Omental fat pad (tissue), 4 donors: ENCODE measurements around the gene MTERF1. TPM values are rescaled to one million over a fixed set of nuclear protein-coding genes. Genes with fewer than 3 reads are reported as not detected.

Experiments
- ATAC-seq: fragments of 150-250 bp; one replicate; pipeline ENCODE4 v1.9.1; 2016; ENCODE audit warnings: mild to moderate bottlenecking, moderate library complexity; ENCODE audit not compliant: low FRiP score
- DNase-seq: peaks from one replicate; pipeline ENCODE4 v3.0.0-alpha.2; 2019; ENCODE audit warnings: low spot score
- total RNA-seq, 4 donors: library from RNA; depleted of rRNA; stranded (reverse); fragments of >200 nt; gene quantifications; one replicate each; pipeline ENCODE4 v1.1.0, GENCODE V29; 2016
- TF ChIP-seq, protein P1 (sequence below), 3 donors: fragments of 450-650 bp; IDR thresholded peaks; one replicate each; pipeline ENCODE4 v1.5.1; 2016 to 2017; ENCODE audit warnings: antibody characterized with exemption in 3 of 3, mild to moderate bottlenecking in 3 of 3, moderate library complexity in 2 of 3

MTERF1 gene
- total RNA-seq, 4 donors from 2014 or later = 3.7 to 8.4 (median 7.5) TPM

DNA sequence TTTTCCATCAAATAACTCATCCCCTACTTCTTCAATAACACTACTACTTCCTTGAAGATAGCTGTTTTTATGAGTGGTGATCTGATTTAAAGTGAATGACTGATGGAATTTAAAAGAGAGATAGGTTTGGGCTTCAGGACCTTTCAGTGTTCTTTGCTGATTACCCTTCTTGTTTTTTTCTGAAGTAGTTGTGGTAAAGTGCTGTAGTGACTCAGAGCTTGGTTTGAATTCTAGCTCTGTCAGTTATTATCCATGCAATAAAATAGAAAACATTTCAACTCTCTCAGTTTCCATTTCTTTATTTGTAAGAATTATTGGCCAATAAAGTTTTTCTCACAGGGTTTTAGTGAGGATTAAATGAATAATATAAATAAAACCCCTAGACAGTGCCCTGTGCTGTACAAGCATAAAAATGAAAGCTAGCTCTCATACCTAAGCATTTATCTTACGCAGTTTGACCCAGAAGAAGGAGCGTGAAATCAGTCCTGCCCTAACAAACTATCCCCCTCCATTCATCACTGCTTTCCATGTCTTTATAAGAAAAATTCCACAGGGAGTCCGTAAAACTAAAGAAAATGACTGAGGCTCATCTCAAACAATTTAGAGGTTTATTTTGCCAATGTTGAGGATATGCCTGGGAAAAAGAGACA, 35.0 kb upstream of the MTERF1 start:
- DNase-seq (no peak), ATAC-seq (no peak)
- TF ChIP-seq, protein P1, sequence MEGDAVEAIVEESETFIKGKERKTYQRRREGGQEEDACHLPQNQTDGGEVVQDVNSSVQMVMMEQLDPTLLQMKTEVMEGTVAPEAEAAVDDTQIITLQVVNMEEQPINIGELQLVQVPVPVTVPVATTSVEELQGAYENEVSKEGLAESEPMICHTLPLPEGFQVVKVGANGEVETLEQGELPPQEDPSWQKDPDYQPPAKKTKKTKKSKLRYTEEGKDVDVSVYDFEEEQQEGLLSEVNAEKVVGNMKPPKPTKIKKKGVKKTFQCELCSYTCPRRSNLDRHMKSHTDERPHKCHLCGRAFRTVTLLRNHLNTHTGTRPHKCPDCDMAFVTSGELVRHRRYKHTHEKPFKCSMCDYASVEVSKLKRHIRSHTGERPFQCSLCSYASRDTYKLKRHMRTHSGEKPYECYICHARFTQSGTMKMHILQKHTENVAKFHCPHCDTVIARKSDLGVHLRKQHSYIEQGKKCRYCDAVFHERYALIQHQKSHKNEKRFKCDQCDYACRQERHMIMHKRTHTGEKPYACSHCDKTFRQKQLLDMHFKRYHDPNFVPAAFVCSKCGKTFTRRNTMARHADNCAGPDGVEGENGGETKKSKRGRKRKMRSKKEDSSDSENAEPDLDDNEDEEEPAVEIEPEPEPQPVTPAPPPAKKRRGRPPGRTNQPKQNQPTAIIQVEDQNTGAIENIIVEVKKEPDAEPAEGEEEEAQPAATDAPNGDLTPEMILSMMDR (IDR thresholded peaks at IDR 0.05) = no peak

DNA sequence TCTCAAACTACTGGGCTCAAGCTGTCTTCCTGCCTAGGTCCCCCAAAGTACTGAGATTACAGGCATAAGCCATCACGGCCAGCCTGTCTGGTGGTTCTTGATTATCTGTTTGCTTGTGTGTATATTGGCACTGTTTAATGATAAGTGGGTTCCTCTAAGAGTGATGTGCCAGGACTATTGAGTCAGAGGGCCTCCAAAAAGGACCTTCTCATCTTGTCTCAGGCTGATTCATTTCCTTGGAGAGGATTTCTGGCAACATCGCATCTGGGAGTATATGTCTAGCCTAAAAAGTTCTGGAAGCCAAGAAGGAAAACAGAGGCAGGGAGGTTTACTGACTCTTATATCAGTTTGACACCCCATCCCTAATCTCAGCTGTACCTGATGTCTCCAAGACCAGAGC, 33.1 kb upstream of the MTERF1 start:
- ATAC-seq (peak; percentile 80), DNase-seq (no peak)
- TF ChIP-seq, protein P1 (IDR thresholded peaks at IDR 0.05) = no peak

DNA sequence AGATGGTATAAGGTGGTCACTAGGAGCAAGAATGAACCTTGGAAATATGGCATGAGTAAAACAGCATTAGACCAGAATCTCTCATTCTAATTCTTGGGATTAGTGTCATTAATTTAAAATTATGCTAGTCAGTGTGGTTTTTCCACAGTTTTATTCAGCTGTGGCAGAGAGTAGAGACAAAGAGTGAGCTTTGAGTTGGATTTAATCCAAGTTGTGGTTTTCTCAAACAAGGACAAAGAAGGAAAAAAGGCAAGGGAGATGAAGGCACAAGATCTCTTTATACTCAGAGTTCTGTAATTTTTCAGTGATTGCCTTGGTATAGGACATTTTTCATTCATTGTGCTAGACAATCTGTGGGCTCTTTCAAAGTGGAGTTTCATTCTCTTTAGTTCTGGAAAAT, 32.0 kb upstream of the MTERF1 start:
- TF ChIP-seq, protein P1 (IDR thresholded peaks at IDR 0.05) = no peak

DNA sequence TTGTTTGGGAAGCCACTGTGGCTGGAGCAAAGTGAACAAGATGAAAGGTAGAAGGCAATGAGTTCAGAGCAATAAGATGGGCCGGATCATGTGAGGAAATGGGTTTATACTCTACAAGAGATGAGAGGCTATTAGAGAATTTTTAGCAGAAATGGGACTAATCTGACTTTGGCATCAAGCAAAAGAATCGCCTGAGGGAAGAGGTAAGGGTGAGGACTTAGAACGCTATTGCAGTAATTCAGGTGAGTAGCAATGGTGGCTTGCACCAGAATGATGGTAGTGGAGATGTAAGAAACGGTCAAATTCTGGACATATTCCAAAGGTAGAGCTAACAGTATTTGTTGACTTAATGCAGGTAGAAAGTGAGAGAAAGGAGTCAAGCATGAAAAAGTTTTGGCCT, 30.6 kb upstream of the MTERF1 start:
- ATAC-seq = no peak
- no peak for DNase-seq
- TF ChIP-seq, protein P1 (IDR thresholded peaks at IDR 0.05) = no peak

More for the DNA sequence above, 32.0 kb upstream of the MTERF1 start:
- DNase-seq (no peak), ATAC-seq (no peak)

DNA sequence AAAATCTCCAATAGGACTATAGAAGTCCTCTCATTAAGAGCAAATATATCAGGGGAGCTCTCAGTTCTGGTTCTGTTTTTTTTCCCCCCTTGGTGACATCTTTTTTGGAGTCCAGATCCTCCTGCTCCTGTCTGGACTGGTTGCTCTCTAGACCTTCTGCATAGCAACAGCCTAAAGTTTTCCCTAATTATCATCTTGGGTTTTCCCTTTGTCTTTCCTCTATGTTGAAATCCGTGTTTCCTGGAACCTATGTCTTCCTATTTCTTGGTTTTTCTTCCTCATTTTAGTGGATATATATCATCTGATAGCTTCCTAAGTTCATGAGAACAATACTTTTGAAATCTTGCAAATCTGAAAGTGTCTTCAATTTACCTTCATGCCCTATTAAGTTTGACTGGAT, 29.7 kb upstream of the MTERF1 start:
- TF ChIP-seq, protein P1 (IDR thresholded peaks at IDR 0.05) = no peak
- ATAC-seq = no peak

DNA sequence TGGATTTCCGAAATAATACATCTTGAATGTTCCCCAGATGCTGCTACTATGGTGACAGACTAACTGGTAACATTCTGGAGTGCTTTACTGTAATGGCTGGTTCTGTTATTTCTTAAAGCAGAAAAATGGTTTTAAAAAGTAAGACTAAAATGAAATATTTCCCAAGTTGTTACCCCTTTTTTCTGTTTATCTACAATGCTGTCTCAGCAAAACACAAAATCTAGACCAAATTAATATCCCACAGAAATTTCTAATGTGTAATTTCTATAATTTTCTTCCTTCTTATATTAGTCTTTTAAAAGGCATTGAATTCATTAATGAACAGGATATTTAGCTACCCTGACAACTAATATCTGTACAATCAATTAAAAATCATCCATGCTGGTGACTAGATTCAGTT, 19.1 kb upstream of the MTERF1 start:
- TF ChIP-seq, protein P1 (IDR thresholded peaks at IDR 0.05) = no peak
- no peak for DNase-seq
- no peak for ATAC-seq

More for the DNA sequence above, 29.7 kb upstream of the MTERF1 start:
- no peak for DNase-seq

DNA sequence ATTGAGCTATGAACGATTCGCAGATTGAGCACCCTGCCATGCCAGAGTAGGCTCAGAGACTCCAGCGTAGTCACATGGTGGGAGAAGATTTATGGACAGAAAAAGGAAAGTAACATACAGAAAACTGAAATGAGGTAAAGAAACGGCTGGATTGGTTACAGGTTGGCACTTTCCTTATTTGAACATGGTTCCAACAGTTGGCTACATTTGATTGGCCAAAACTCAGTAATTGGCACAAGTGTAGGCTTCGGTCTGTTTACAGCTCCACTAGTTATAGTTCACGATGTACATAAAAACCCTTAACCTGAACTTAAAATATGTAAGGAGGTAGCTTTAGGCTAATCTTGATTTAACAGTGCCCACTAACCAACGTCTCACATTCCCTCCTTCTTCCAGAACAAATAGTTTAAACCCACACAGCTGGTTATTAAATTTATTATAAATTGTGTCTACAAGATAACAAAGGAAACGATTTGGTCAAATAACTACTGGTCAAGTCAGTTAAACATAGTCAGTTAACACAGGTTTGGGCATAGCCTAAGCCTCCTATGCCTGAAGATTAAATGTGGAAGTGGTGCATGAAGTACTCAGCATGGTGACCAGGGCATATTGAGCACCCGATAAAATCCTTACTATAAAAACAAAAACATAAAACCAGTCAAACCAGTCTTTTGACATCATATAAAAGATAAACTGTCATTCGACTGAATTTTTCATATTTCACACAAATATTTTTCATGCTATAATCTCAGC, 17.9 kb upstream of the MTERF1 start:
- no peak for ATAC-seq
- no peak for DNase-seq
- TF ChIP-seq, protein P1 (IDR thresholded peaks at IDR 0.05) = no peak
